Natural killer cell treated with Interleukin-12 subunit alpha and Interleukin-12 subunit beta and Interleukin-15 and Interleukin-18, amount 100 ng/mL, for 72 hours (primary cell): Measurements from ENCODE around the gene SPRN. TPM values are rescaled to one million over a fixed set of nuclear protein-coding genes. Genes with fewer than 3 reads are reported as not detected.

Source experiments
- ATAC-seq, 2 donors: fragments of 150-1000 bp; cut with Tn5 transposase in 1 of 2; sonication (Bioruptor Pico), chemical (Tn5 transposase) in 1 of 2; 2 replicates each; pipeline ENCODE4 v1.10.0; 2021
- DNase-seq: peaks from one replicate; pipeline ENCODE4 v3.0.0; 2022; ENCODE audit warnings: low spot score
- H3K27ac Mint-ChIP-seq, 2 donors: 1 replicate in 1 of 2; 2 replicates in 1 of 2; pipeline ENCODE4 v1.8.0; 2022; ENCODE audit warnings: mixed read lengths in 2 of 2, mild to moderate bottlenecking in 1 of 2, moderate library complexity in 1 of 2
- H3K27me3 Mint-ChIP-seq, 2 donors: 1 replicate in 1 of 2; 2 replicates in 1 of 2; pipeline ENCODE4 v1.8.0; 2022; ENCODE audit warnings: mixed read lengths in 2 of 2
- H3K36me3 Mint-ChIP-seq: one replicate; pipeline ENCODE4 v1.8.0; 2022; ENCODE audit warnings: mixed read lengths
- H3K4me1 Mint-ChIP-seq, 2 donors: 1 replicate in 1 of 2; 2 replicates in 1 of 2; pipeline ENCODE4 v1.8.0; 2022; ENCODE audit warnings: low read depth in 2 of 2, mixed read lengths in 2 of 2, mild to moderate bottlenecking in 1 of 2
- H3K4me3 Mint-ChIP-seq: one replicate; pipeline ENCODE4 v1.8.0; 2022; ENCODE audit warnings: mixed read lengths
- H3K9me3 Mint-ChIP-seq: 2 replicates; pipeline ENCODE4 v1.8.0; 2022; ENCODE audit warnings: mixed read lengths
- total RNA-seq, 2 donors: library from RNA; stranded (reverse); gene quantifications; one replicate each; pipeline ENCODE4 v1.2.3, GENCODE V29; 2022

The SPRN gene
- total RNA-seq, 2 donors from 2014 or later: not detected

DNA sequence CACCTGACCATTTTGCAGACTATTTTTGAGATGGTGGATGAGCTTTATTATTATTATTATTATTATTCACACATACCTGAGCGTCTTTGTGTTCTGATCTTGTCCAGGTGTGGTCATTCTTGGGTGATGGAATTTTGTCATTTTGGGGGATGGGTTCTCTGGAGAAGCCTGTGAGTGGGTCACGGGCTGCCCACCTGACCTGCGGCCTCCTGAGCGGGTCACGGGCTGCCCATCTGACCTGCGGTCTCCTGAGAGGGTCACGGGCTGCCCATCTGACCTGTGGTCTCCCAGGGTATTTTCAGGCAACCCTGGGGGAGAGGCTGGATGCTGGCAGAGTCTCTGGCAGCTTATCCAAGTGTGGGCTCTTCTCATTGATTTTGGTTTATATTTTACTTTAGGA lies 36.6 kb upstream of the SPRN start:
- Mint-ChIP-seq H3K27ac (no peak overlapping the region), H3K36me3 (no peaks in the 10 kb centered on the region), H3K4me1 (no peaks in the 10 kb centered on the region), H3K4me3 (no peak overlapping the region), H3K9me3 (no peaks in the 10 kb centered on the region), H3K27me3 (no peaks in the 10 kb centered on the region)
- ATAC-seq (no peak), DNase-seq (no peak)

- Mint-ChIP-seq H3K9me3 (no peaks in the 10 kb centered on the region), H3K27me3 (no peaks in the 10 kb centered on the region), H3K36me3 (no peaks in the 10 kb centered on the region), H3K4me1 (peaks cover 0 to 2% of the 10 kb centered on the region in 2 donors), H3K4me3 (no peak overlapping the region), H3K27ac (no peak overlapping the region)
- DNase-seq (no peak), ATAC-seq (no peak)
Observed at GRCh38 chr10:133460208-133460769, 35.9 kb upstream of the SPRN start.

DNA sequence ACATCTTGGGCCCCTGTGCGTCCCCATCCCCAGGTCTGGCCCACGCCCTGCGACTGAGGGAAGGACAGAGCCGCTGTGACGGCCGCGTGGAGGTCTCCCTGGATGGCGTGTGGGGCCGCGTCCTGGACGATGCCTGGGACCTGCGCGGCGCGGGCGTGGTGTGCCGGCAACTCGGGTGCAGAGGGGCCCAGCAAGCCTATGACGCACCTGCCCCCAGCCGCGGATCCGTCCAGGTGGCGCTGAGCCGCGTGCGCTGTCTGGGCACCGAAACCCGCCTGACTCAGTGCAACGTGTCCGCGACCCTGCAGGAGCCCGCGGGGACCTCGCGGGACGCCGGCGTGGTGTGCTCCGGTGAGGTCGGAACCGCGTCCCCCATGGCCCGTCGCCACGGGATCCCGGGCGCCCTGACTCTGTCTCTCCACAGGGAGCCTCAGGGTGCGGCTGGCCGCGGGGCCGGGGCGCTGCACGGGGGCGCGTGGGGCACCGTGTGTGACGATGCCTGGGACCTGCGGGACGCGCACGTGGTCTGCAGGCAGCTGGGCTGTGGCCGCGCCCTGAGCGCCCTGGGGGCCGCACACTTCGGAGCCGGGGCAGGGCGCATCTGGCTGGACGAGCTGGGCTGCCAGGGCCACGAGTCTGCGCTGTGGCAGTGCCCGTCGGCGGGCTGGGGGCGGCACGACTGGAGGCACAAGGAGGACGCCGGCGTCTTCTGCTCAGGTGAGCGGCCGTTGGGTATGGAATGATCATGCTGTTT lies 35.2 kb upstream of the SPRN start:
- Mint-ChIP-seq H3K36me3 (no peaks in the 10 kb centered on the region), H3K27me3 (no peaks in the 10 kb centered on the region), H3K4me1 (peaks cover 0 to 2% of the 10 kb centered on the region in 2 donors), H3K27ac (no peak overlapping the region), H3K9me3 (no peaks in the 10 kb centered on the region), H3K4me3 (no peak overlapping the region)
- no peak for DNase-seq
- no peak for ATAC-seq

DNA sequence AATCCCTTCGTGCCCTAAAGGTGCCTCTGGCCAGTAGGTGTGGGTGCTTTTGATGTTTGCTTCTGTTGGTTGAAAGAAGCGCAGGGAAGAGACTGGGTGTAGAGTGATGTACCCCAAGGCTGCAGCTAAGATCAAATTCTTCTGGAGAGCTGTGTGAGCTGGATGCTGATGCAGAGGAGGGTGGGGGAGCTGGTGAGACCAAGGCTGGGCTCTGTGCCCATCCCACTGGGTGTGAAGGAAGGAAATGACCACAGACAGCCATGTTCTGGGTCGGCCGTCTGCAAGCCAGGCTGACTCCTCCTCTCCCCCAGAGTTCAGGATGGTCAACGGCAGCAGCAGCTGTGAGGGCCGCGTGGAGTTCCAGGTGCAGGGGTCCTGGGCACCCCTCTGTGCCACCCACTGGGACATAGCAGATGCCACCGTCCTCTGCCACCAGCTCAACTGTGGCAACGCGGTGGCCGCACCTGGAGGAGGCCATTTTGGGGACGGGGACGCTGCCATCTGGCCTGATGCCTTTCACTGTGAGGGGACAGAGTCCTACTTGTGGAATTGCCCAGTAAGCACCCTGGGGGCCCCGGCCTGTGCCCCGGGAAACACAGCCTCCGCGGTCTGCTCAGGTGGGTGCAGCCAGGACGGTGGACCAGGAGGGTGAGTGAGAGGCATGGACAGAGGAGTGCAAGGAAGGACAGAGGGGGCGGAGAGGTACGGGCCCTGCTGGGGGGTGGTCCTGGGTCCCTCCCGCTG lies 34.5 kb upstream of the SPRN start:
- Mint-ChIP-seq H3K4me1 (peaks cover 0 to 2% of the 10 kb centered on the region in 2 donors), H3K9me3 (no peaks in the 10 kb centered on the region), H3K27ac (no peak overlapping the region), H3K27me3 (no peaks in the 10 kb centered on the region), H3K36me3 (no peaks in the 10 kb centered on the region), H3K4me3 (no peak overlapping the region)
- no peak for DNase-seq
- no peak for ATAC-seq

GRCh38 chr10:133458021-133458709 lies 33.7 kb upstream of the SPRN start:
- Mint-ChIP-seq H3K4me1 (peaks cover 0 to 2% of the 10 kb centered on the region in 2 donors), H3K27me3 (no peaks in the 10 kb centered on the region), H3K4me3 (no peak overlapping the region), H3K27ac (no peak overlapping the region), H3K9me3 (no peaks in the 10 kb centered on the region), H3K36me3 (no peaks in the 10 kb centered on the region)
- ATAC-seq (peak in 1 of 2 donors; percentile 18), DNase-seq (no peak)

DNA sequence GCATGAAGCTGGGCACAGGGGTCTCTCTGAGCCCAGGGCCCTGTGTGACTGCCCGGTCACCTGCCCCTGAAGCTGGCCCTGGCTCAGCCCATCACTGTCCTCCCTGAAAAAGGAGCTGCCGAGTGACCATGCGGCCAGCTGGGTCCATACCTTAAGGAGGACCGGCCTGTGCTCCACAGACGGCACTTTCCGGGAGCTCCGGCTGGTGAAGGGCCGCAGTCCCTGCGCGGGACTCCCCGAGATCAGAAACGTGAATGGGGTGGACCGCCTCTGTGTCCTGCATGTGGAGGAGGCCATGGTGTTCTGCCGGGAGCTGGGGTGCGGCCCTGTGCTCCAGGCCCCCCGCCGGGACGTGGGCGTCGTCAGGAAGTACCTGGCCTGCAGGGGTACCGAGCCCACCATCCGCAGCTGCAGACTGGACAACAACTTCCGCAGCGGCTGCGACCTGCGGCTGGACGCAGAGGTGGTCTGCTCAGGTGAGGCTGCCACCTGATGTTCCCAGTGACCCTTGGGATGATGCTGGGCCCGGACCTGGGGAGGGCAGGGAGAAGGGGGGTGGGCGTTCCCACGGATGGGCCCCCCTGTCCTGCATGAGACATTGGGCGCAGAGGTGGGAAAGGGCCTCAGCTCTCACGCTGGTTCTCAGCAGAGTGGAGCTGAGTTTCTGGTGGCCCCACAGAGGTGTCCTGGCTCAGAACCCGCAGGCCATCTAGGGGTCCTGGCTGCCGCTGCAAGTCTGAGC lies 32.8 kb upstream of the SPRN start:
- Mint-ChIP-seq H3K27ac (no peak overlapping the region), H3K36me3 (no peaks in the 10 kb centered on the region), H3K9me3 (no peaks in the 10 kb centered on the region), H3K4me3 (no peak overlapping the region), H3K27me3 (no peaks in the 10 kb centered on the region), H3K4me1 (peaks cover 0 to 2% of the 10 kb centered on the region in 2 donors)
- no peak for ATAC-seq
- DNase-seq: no peak

- Mint-ChIP-seq H3K4me1 (peaks cover 0 to 2% of the 10 kb centered on the region in 2 donors), H3K36me3 (no peaks in the 10 kb centered on the region), H3K27me3 (no peaks in the 10 kb centered on the region), H3K27ac (no peak overlapping the region), H3K9me3 (no peaks in the 10 kb centered on the region), H3K4me3 (no peak overlapping the region)
- ATAC-seq (no peak), DNase-seq (no peak)
Observed at GRCh38 chr10:133456041-133456951, 31.9 kb upstream of the SPRN start.

GRCh38 chr10:133455611-133456031 lies 31.2 kb upstream of the SPRN start:
- DNase-seq (no peak), ATAC-seq (no peak)
- Mint-ChIP-seq H3K4me3 (no peak overlapping the region), H3K27me3 (no peaks in the 10 kb centered on the region), H3K36me3 (no peaks in the 10 kb centered on the region), H3K9me3 (no peaks in the 10 kb centered on the region), H3K27ac (no peak overlapping the region), H3K4me1 (peaks cover 0 to 2% of the 10 kb centered on the region in 2 donors)

- ATAC-seq (no peak), DNase-seq (no peak)
- no peaks in the 10 kb centered on the region for H3K9me3 Mint-ChIP-seq
- H3K27ac Mint-ChIP-seq: no peak overlapping the region
- H3K4me3 Mint-ChIP-seq: no peak overlapping the region
- peaks cover 0 to 2% of the 10 kb centered on the region in 2 donors for H3K4me1 Mint-ChIP-seq
- no peaks in the 10 kb centered on the region for H3K27me3 Mint-ChIP-seq
- no peaks in the 10 kb centered on the region for H3K36me3 Mint-ChIP-seq
Observed at GRCh38 chr10:133455196-133455595, 30.8 kb upstream of the SPRN start.

DNA sequence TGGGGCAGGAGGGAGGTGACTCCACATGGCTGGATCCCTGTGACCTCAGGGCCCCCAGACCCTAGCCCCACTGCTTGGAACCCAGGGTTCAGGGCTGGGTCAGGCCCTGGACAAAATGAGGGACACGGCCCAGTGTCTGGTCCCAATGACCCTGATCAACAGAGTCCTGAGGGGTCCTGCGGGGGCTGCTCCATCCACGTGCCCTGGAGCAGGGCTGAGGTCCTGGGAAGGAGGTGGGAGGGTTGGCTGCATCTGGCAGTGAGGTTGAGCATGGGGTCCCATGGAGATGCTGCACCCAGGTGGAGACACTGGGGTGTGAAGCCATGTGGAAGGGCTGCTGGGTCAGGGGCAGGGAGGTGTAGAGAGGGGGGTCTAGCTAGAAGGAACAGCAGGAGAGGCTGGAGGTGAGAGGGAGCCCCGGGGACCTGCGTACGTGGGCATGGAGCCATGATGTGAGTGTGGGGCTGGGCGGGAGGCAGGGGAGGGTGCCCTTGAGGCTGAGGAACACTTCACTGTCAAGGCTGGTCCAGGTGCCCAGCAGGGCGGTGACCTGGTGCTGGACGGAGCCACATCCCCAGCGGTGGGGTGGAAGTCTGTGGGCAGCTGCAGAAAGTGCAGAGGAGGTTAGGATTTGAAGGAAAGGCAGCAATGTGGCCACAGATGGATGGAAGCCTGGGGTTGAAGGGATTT lies 29.9 kb upstream of the SPRN start:
- H3K9me3 Mint-ChIP-seq: peaks cover 2% of the 10 kb centered on the region
- DNase-seq: no peak
- no peak for ATAC-seq
- no peak overlapping the region for H3K27ac Mint-ChIP-seq
- H3K4me1 Mint-ChIP-seq: peaks cover 0 to 2% of the 10 kb centered on the region in 2 donors
- H3K4me3 Mint-ChIP-seq: no peak overlapping the region
- peaks cover 2% of the 10 kb centered on the region for H3K36me3 Mint-ChIP-seq
- H3K27me3 Mint-ChIP-seq: no peaks in the 10 kb centered on the region

DNA sequence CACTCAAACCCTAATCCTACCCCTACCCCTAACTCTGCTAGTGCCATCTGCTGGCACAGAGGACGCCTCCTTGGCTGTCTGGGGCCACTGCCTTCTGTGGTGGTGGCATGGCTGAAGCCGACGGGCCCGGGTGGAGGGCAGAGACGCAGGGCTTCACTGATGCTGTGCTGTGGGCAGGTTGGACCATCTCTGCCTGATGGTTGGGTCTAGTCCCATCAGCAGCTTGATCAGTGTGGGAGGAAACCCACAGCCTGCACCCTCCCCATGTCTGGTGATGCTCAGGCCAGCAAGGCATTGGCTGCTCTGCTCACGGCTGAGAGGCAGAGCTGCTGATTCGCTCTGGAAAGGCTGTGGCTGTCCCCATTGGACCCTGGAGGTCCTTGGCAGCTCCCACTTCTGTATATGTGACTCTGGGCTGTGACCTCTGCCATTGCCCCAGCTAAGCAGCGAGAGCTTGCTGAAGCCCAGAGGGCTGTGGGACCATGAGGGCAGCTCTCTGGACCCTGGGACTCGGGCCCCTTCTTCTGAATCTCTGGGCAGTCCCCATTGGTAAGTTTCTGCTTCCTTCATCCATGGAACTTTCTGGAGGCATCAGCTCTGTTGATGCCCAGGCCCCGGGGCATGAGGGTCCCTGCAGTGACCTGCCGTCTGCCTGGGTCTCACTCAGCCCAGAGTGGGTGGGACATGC lies 29.2 kb upstream of the SPRN start, which contains the start of gene SCART1:
Gene SCART1 (plus strand): TSS at position 430 of the 688 bp plus-strand sequence. CDS start 53 bp downstream, at position 483.
- Mint-ChIP-seq H3K4me3 (no peak within 1 kb of the TSS), H3K4me1 (peaks cover 0 to 2% of the 10 kb centered on the region in 2 donors), H3K9me3 (peaks cover 5% of the 10 kb centered on the region), H3K27me3 (no peaks in the 10 kb centered on the region), H3K27ac (no peak within 1 kb of the TSS), H3K36me3 (peaks cover 9% of the 10 kb centered on the region)
- DNase-seq (no peak), ATAC-seq (peak; percentile 45 to 50)
